Cardiac muscle cell (in vitro differentiated cells and primary cell): Measurements from ENCODE around the gene DUSP14. TPM values are rescaled to one million over a fixed set of nuclear protein-coding genes. Genes with fewer than 3 reads are reported as not detected.
"Not testable (repeated sequence)": the region's sequence is repeated elsewhere in the genome, so short reads cannot be mapped to it uniquely, and the experiment has no call there.

ENCODE experiments used
- DNase-seq, 2 donors: peaks; one replicate each; pipeline versions ENCODE4 v3.0.0 to v3.0.0-alpha.2; 2010 to 2017; ENCODE audit warnings: low read depth in 1 of 2, low spot score in 1 of 2
- H3K27ac ChIP-seq: fragments of 200-600 bp; sonication (generic); 2 replicates; pipeline ENCODE4 v1.5.1; 2016
- H3K27me3 ChIP-seq: fragments of 200-600 bp; sonication (generic); 2 replicates; pipeline ENCODE4 v1.6.0; 2016; ENCODE audit warnings: control low read depth
- H3K36me3 ChIP-seq: fragments of 200-600 bp; sonication (generic); 2 replicates; pipeline ENCODE4 v1.5.1; 2016; ENCODE audit warnings: control low read depth
- H3K4me1 ChIP-seq: fragments of 200-600 bp; sonication (generic); 2 replicates; pipeline ENCODE4 v1.8.1; 2017; ENCODE audit warnings: low read depth, mild to moderate bottlenecking, mixed run types
- H3K4me3 ChIP-seq: fragments of 200-600 bp; sonication (generic); 2 replicates; pipeline ENCODE4 v1.5.1; 2016; ENCODE audit warnings: mild to moderate bottlenecking
- H3K9me3 ChIP-seq: fragments of 200-600 bp; sonication (generic); 2 replicates; pipeline ENCODE4 v1.5.1; 2017; ENCODE audit warnings: low read depth, mild to moderate bottlenecking, control low read depth
- polyA plus RNA-seq: library from polyadenylated mRNA; unstranded; fragments of >200 nt; fragmentation: Nextera tagmentation; extraction: Ambion mirVana; gene quantifications from 2 replicates; pipeline ENCODE4 v1.2.1, GENCODE V29; 2016
- total RNA-seq: library from RNA; depleted of rRNA; stranded (reverse); fragments of >200 nt; gene quantifications from 2 replicates; pipeline ENCODE4 v1.2.3, GENCODE V29; 2016
- TF ChIP-seq, protein P1 (sequence below): IDR thresholded peaks from 2 replicates; pipeline ENCODE4 v1.5.1; 2012; ENCODE audit warnings: low read depth, mild to moderate bottlenecking, low read length

Gene DUSP14
- total and polyA plus RNA-seq, 2 experiments from 2014 or later, result 23.0 to 29.7 TPM

DNA sequence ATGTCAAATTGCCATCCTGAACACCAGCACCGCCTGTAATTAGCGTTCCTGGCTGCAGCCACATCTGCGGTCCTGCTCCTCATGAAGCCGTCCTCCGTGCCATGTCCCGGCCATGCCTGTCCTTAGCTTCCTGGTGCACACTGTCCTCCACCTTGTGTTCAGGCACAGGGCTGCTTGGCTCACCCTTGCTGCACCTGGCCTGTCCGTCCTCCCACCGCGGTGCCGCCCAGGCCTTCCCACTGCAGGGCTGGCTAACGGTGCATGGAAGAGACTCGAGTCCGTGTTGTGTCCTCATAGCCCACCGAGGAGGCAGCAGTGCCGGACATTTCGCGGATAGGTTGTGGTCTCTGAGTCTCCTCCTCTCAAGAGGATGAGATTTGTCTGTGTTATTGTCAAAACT is 20.4 kb downstream of the DUSP14 start:
- Histone ChIP-seq H3K36me3 (no peaks in the 10 kb centered on the region), H3K4me1 (peaks cover 21% of the 10 kb centered on the region), H3K27ac (peak overlapping the region; percentile 49), H3K9me3 (no peaks in the 10 kb centered on the region), H3K4me3 (no peak overlapping the region), H3K27me3 (no peaks in the 10 kb centered on the region)
- no peak for DNase-seq
- TF ChIP-seq, protein P1, sequence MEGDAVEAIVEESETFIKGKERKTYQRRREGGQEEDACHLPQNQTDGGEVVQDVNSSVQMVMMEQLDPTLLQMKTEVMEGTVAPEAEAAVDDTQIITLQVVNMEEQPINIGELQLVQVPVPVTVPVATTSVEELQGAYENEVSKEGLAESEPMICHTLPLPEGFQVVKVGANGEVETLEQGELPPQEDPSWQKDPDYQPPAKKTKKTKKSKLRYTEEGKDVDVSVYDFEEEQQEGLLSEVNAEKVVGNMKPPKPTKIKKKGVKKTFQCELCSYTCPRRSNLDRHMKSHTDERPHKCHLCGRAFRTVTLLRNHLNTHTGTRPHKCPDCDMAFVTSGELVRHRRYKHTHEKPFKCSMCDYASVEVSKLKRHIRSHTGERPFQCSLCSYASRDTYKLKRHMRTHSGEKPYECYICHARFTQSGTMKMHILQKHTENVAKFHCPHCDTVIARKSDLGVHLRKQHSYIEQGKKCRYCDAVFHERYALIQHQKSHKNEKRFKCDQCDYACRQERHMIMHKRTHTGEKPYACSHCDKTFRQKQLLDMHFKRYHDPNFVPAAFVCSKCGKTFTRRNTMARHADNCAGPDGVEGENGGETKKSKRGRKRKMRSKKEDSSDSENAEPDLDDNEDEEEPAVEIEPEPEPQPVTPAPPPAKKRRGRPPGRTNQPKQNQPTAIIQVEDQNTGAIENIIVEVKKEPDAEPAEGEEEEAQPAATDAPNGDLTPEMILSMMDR, result no peak

DNA sequence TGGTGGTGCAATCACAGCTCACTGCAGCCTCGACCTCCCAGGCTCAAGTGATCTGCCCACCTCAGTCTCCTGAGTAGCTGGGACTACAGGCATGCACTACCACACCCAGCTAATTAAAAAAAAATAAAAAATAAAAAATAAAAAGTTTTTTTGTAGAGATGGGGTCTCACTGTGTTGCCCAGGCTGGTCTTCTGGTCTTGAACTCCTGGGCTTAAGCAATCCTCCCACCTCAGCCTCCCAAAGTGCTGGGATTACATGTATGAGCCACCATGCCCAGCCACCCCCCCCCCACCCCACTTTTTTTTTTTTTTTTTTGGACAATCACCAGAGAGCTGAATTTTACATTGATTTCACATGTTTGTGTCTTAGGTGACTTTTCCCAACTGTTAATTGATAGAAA is 22.0 kb downstream of the DUSP14 start:
- DNase-seq, H3K27me3 ChIP-seq, H3K4me3 ChIP-seq, H3K36me3 ChIP-seq, H3K9me3 ChIP-seq: not testable (repeated sequence)
- H3K4me1 ChIP-seq, result peaks cover 32% of the 10 kb centered on the region
- H3K27ac ChIP-seq, result peak overlapping the region; percentile 80

DNA sequence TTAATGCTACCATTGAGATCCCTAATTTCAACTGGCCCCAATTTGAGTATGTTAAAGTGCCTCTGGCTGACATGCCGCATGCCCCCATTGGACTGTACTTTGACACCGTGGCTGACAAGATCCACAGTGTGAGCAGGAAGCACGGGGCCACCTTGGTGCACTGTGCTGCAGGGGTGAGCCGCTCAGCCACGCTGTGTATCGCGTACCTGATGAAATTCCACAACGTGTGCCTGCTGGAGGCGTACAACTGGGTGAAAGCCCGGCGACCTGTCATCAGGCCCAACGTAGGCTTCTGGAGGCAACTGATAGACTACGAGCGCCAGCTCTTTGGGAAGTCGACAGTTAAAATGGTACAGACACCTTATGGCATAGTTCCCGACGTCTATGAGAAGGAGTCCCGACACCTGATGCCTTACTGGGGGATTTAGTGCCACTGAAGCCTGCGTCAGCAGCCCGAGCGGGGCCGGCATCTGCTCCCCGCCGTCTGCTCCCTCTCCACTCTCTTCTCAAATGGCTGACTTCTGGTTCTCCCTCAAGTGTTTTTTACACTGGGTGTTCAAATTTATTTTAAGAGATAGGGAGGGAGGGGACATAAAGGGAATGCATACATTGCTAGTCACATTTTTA is 22.9 kb downstream of the DUSP14 start:
- Histone ChIP-seq H3K36me3 (peaks cover 4% of the 10 kb centered on the region), H3K27ac (peak overlapping the region; percentile 80), H3K4me3 (no peak overlapping the region), H3K4me1 (peaks cover 32% of the 10 kb centered on the region), H3K9me3 (no peaks in the 10 kb centered on the region), H3K27me3 (no peaks in the 10 kb centered on the region)
- TF ChIP-seq, protein P1, result no peak
- DNase-seq, result peak in 1 of 2 donors; percentile 67

DNA sequence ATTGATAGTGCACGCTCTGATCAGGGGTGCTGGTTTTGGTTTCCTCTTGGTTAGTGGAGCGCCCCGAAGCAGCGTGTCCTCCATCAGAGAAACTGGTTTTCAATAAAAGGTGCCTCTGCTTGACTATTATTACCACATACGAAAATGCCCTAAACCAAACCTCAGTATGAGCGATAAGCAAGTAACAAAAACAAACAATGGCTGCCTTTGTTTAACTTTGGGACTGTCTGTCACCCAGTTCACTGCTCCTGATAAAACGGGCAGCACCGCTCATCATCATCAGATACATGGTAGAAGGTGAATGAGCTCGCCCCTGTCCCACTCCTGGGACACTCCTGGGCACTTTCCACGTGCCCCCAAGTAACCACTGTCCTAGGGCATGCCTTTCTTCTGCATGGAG is 24.0 kb downstream of the DUSP14 start:
- no peaks in the 10 kb centered on the region for H3K27me3 ChIP-seq
- no peak overlapping the region for H3K4me3 ChIP-seq
- H3K4me1 ChIP-seq, result peaks cover 32% of the 10 kb centered on the region
- peak overlapping the region; percentile 80 for H3K27ac ChIP-seq
- H3K9me3 ChIP-seq, result no peaks in the 10 kb centered on the region
- peaks cover 15% of the 10 kb centered on the region for H3K36me3 ChIP-seq
- DNase-seq, result no peak
- TF ChIP-seq, protein P1, result no peak

DNA sequence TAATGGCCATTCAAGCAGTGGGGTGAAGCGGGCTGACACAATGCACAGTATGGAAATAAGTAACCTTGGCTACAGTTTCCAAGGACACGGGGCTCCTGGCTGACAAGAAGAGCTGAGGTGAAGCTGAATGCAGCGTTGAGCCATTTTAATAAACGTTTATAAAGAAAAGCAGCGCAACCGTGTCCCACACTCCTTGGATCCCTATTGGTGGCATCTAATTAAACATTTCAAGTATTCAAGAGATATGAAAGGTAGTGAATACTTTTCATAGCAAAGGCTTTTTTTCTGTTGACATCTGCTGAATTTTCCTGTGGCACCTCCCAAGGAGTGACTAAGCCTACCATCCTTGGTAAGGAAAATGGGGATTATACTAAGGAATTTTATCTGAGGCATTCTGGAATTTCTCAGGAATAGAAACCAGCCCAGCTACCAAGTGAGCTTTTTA is 26.5 kb downstream of the DUSP14 start:
- Histone ChIP-seq H3K27ac (peak overlapping the region; percentile 80), H3K4me1 (peaks cover 32% of the 10 kb centered on the region), H3K36me3 (peaks cover 16% of the 10 kb centered on the region), H3K4me3 (no peak overlapping the region), H3K27me3 (no peaks in the 10 kb centered on the region), H3K9me3 (no peaks in the 10 kb centered on the region)
- TF ChIP-seq, protein P1, result no peak
- peak; percentile 35 to 48 for DNase-seq

DNA sequence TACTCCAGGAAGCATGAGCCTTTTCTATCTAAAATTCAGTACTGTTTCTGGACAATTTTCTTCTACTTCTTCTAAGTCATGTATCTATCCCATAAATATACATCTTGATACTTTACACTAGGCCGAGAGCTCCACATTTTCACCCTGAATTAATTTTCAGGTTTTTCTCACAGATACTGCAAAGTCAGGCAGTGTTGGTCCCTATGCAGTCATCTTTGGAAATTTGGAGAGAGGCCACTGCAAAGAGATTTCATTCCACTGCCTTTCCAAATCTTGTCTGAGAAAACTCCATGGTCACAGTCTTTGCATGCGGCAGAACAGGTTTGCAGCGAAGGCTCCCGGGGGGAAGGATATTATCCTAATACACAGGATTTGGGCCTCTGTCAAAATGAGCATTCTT is 28.2 kb downstream of the DUSP14 start:
- peaks cover 23% of the 10 kb centered on the region for H3K4me1 ChIP-seq
- no peak for DNase-seq
- H3K27ac ChIP-seq, result peak overlapping the region; percentile 6
- TF ChIP-seq, protein P1, result no peak
- no peaks in the 10 kb centered on the region for H3K27me3 ChIP-seq
- H3K36me3 ChIP-seq, result peaks cover 16% of the 10 kb centered on the region
- no peaks in the 10 kb centered on the region for H3K9me3 ChIP-seq
- H3K4me3 ChIP-seq, result no peak overlapping the region
